Spleen (tissue), 11 donors: ENCODE measurements around the gene CYS1. TPM values are rescaled to one million over a fixed set of nuclear protein-coding genes. Genes with fewer than 3 reads are reported as not detected.
"Not testable (repeated sequence)": the region's sequence is repeated elsewhere in the genome, so short reads cannot be mapped to it uniquely, and the experiment has no call there.

ENCODE experiments used
- DNase-seq: peaks from one replicate; pipeline ENCODE4 v3.0.0-alpha.2; 2020
- H3K27ac ChIP-seq, 8 donors: fragments of 200-600 bp; sonication (generic) in 7 of 8; 1 replicate in 4 of 8; 2 replicates in 4 of 8; pipeline versions ENCODE4 v1.5.0 to v1.8.0; 2016 to 2021; ENCODE audit warnings: inconsistent platforms in 4 of 8, mild to moderate bottlenecking in 4 of 8, moderate library complexity in 1 of 8
- H3K27me3 ChIP-seq, 7 donors: fragments of 200-600 bp; sonication (generic) in 6 of 7; replicated peaks in 1 of 7; 1 replicate in 4 of 7; 2 replicates in 3 of 7; pipeline versions ENCODE4 v1.5.0 to v1.8.0; 2016 to 2021; ENCODE audit warnings: inconsistent platforms in 3 of 7, mild to moderate bottlenecking in 1 of 7
- H3K36me3 ChIP-seq, 6 donors: fragments of 200-600 bp; sonication (generic) in 5 of 6; 1 replicate in 4 of 6; 2 replicates in 2 of 6; pipeline versions ENCODE4 v1.5.0 to v1.8.0; 2016 to 2021; ENCODE audit warnings: inconsistent platforms in 2 of 6
- H3K4me1 ChIP-seq, 6 donors: fragments of 200-600 bp; sonication (generic) in 5 of 6; 1 replicate in 3 of 6; 2 replicates in 3 of 6; pipeline versions ENCODE4 v1.5.0 to v1.8.0; 2016 to 2021; ENCODE audit warnings: inconsistent platforms in 3 of 6
- H3K4me3 ChIP-seq, 8 donors: fragments of 200-600 bp; sonication (generic) in 7 of 8; 1 replicate in 4 of 8; 2 replicates in 4 of 8; pipeline versions ENCODE4 v1.5.0 to v1.8.0; 2016 to 2021; ENCODE audit warnings: inconsistent platforms in 4 of 8, mild to moderate bottlenecking in 4 of 8, moderate library complexity in 2 of 8
- H3K9me3 ChIP-seq, 8 donors: fragments of 200-600 bp; sonication (generic) in 7 of 8; 1 replicate in 4 of 8; 2 replicates in 4 of 8; pipeline versions ENCODE4 v1.5.0 to v1.8.0; 2016 to 2021; ENCODE audit warnings: inconsistent platforms in 4 of 8
- CTCF ChIP-seq, 11 experiments: fragments of 200-600 bp in 7 of 11; fragments of 450-650 bp in 4 of 11; sonication (generic) in 4 of 11; IDR thresholded peaks in 8 of 11; conservative IDR thresholded peaks in 3 of 11; 1 replicate in 7 of 11; 2 replicates in 4 of 11; pipeline versions ENCODE4 v1.4.0 to v1.8.0; 2016 to 2021; ENCODE audit warnings: antibody characterized with exemption in 11 of 11, inconsistent platforms in 4 of 11, mild to moderate bottlenecking in 1 of 11
- POLR2A ChIP-seq, 3 donors: fragments of 450-650 bp; IDR thresholded peaks; one replicate each; pipeline ENCODE4 v1.5.1; 2017; ENCODE audit warnings: antibody characterized with exemption in 3 of 3, mild to moderate bottlenecking in 1 of 3
- POLR2AphosphoS5 ChIP-seq, 3 donors: sonication (generic); formaldehyde crosslinking; IDR thresholded peaks; one replicate each; pipeline ENCODE4 v1.5.1; 2017; ENCODE audit warnings: antibody characterized with exemption in 3 of 3
- whole genome bisulfite sequencing, 5 donors: extraction: QIAGEN DNeasy Blood & Tissue Kit in 3 of 5; methylation state at CpG; one replicate each; pipeline versions ENCODE4 v1.1.5 to v1.1.7; 2013 to 2018; 5-methylcytosine and 5-hydroxymethylcytosine counted together
- intact Hi-C: fragments of 100-400 bp; cut with DNase I; formaldehyde crosslinking; loops from one replicate; pipeline ENCODE4 v1.15.0; 2023; ENCODE audit warnings: low total_unique reads
- polyA plus RNA-seq, 3 donors: library from polyadenylated mRNA; stranded (reverse); fragments of 200-250 nt; gene quantifications; one replicate each; pipeline ENCODE4 v1.2.1, GENCODE V29; 2013
- total RNA-seq, 7 donors: library from RNA; depleted of rRNA in 3 of 7; stranded (reverse); fragments of >200 nt in 3 of 7; fragmentation: NEBNext Ultra II Directional in 4 of 7; extraction: Animal tissue kit (Norgen Biotek cat#: 25700) in 4 of 7; gene quantifications; one replicate each; pipeline versions ENCODE4 v1.1.0 to v1.2.1, GENCODE V29; 2016 to 2021
- donor health status: healthy with polysubstance abuse.
- donor health status: DM: no; HTN: no; CAD: no; lungs with moderate emphysema.
- donor health status: DM: no; HTN: no; CAD: no.
- donor health status: Bipolar disorder and iron deficiency.
- donor health status: healthy.
- donor health status: DM: no; HTN: no; CAD: no.
- donor health status: DM: yes; HTN: yes; CAD: no.

Gene CYS1
- total and polyA plus RNA-seq, 10 donors: 0.38 to 2.9 (median 1.3) TPM

- no peaks in the 10 kb centered on the region for H3K36me3 ChIP-seq
- peak overlapping the region in 1 of 8 donors; percentile 42 for H3K27ac ChIP-seq
- no peaks in the 10 kb centered on the region for H3K27me3 ChIP-seq
- no peak for DNase-seq
- H3K4me1 ChIP-seq: peaks cover 41 to 96% (median 62%) of the 10 kb centered on the region in 6 donors
- no peak for TF ChIP-seq POLR2A (IDR thresholded peaks at IDR 0.05)
- no peak for TF ChIP-seq CTCF (IDR thresholded peaks at IDR 0.05 in 8 of 11, conservative IDR thresholded peaks at IDR 0.05 in 3 of 11)
- no peak for TF ChIP-seq POLR2AphosphoS5 (IDR thresholded peaks at IDR 0.05)
- intact Hi-C loops: no loop called here
- no peak overlapping the region for H3K4me3 ChIP-seq
- no peaks in the 10 kb centered on the region for H3K9me3 ChIP-seq
- WGBS, 5 donors: 85 to 94% (median 88%) methylated on average over 12 to 14 of the region's 14 CpGs
Observed at GRCh38 chr2:10033251-10034006, 46.8 kb downstream of the CYS1 start.

GRCh38 chr2:10032746-10033105 is 47.5 kb downstream of the CYS1 start:
- Histone ChIP-seq H3K4me1 (peaks cover 42 to 95% (median 60%) of the 10 kb centered on the region in 6 donors), H3K27me3 (no peaks in the 10 kb centered on the region), H3K36me3 (no peaks in the 10 kb centered on the region), H3K9me3 (no peaks in the 10 kb centered on the region), H3K4me3 (no peak overlapping the region), H3K27ac (no peak overlapping the region)
- 83 to 100% (median 93%) methylated on average over 7 of the region's 7 CpGs for WGBS, 5 donors
- intact Hi-C loops: no loop called here
- no peak for DNase-seq
- TF ChIP-seq POLR2A (IDR thresholded peaks at IDR 0.05): no peak
- TF ChIP-seq POLR2AphosphoS5 (IDR thresholded peaks at IDR 0.05): no peak
- no peak for TF ChIP-seq CTCF (IDR thresholded peaks at IDR 0.05 in 8 of 11, conservative IDR thresholded peaks at IDR 0.05 in 3 of 11)

- Histone ChIP-seq H3K27ac (no peak overlapping the region), H3K4me1 (peaks cover 38 to 89% (median 54%) of the 10 kb centered on the region in 6 donors), H3K4me3 (no peak overlapping the region), H3K27me3 (no peaks in the 10 kb centered on the region), H3K36me3 (no peaks in the 10 kb centered on the region), H3K9me3 (no peaks in the 10 kb centered on the region)
- intact Hi-C loops: no loop called here
- TF ChIP-seq CTCF (IDR thresholded peaks at IDR 0.05 in 8 of 11, conservative IDR thresholded peaks at IDR 0.05 in 3 of 11) (no peak), POLR2AphosphoS5 (IDR thresholded peaks at IDR 0.05) (no peak), POLR2A (IDR thresholded peaks at IDR 0.05) (no peak)
- no peak for DNase-seq
- 89 to 95% (median 92%) methylated on average over 17 to 20 of the region's 20 CpGs for WGBS, 5 donors
Observed at GRCh38 chr2:10031886-10032745, 48.1 kb downstream of the CYS1 start.

DNA sequence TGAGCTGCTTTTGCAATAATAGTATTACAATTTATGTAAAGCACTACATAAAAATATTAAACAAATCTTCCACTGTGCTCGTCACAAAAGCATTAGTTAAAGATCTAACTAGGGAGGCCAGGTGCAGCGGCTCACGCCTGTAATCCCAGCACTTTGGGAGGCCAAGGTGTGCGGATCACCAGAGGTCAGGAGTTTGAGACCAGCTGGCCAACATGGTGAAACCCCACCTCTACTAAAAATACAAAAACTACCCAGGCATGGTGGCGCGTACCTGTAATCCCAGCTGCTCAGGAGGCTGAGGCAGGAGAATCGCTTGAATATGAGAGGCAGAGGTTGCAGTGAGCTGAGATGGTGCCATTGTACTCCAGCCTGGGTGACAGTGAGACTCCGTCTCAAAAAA is 49.4 kb downstream of the CYS1 start:
- H3K36me3 ChIP-seq, intact Hi-C loops, DNase-seq, H3K27me3 ChIP-seq, H3K9me3 ChIP-seq, H3K27ac ChIP-seq, H3K4me3 ChIP-seq: not testable (repeated sequence)
- peaks cover 25 to 76% (median 41%) of the 10 kb centered on the region in 6 donors for H3K4me1 ChIP-seq
- 84 to 94% (median 93%) methylated on average over 8 of the region's 8 CpGs for WGBS, 5 donors
